ENCODE measurements around the gene GRM7. TPM values are rescaled to one million over a fixed set of nuclear protein-coding genes. Genes with fewer than 3 reads are reported as not detected.

Gene GRM7
- total and polyA plus RNA-seq, 5 donors from 2014 or later = not detected

DNA sequence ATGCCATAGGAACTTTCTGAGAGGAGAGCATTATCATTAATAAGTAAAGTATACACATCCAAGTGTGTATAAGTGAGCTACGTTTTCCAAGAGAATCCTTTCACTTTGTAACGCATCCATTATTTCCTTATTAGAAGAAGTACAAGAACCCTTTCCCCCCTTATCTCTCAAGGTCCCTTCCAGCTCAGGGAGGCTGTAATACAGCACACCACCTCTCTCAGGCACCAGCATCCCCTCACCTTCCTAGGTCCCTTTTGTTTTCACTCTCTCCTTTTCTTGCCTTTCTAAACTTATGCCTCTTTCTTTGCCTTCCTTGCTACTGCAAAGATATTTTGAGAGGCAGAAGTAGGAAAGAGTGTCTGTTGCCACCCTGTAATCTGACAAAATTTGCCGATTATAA, 446.0 kb downstream of the GRM7 start:
- H3K9me3 ChIP-seq (ENCODE audit: control insufficient read depth in 2 of 2, low read length in 2 of 2) = no peaks in the 10 kb centered on the region
- Mint-ChIP-seq H3K4me1 (no peaks in the 10 kb centered on the region), H3K4me3 (no peak overlapping the region), H3K27me3 (no peaks in the 10 kb centered on the region), H3K27ac (no peak overlapping the region), H3K36me3 (no peaks in the 10 kb centered on the region), H3K9me3 (peaks cover 0 to 11% (median 4%) of the 10 kb centered on the region in 7 donors)
- no peak overlapping the region for H3K4me3 ChIP-seq (ENCODE audit: low read depth, low read length)
- H3K27me3 ChIP-seq (ENCODE audit: control insufficient read depth, insufficient read depth, low read length) = no peaks in the 10 kb centered on the region
- ATAC-seq (ENCODE audit: low read depth in 2 of 2) = no peak
- no peaks in the 10 kb centered on the region for H3K36me3 ChIP-seq (ENCODE audit: control insufficient read depth, insufficient read depth, low read length)
- no peak overlapping the region for H3K27ac ChIP-seq (ENCODE audit: insufficient read depth, low read length, poor library complexity, severe bottlenecking)
- H3K4me1 ChIP-seq (ENCODE audit: control insufficient read depth, insufficient read depth, low read length, poor library complexity, severe bottlenecking) = no peaks in the 10 kb centered on the region
- DNase-seq = no peak

DNA sequence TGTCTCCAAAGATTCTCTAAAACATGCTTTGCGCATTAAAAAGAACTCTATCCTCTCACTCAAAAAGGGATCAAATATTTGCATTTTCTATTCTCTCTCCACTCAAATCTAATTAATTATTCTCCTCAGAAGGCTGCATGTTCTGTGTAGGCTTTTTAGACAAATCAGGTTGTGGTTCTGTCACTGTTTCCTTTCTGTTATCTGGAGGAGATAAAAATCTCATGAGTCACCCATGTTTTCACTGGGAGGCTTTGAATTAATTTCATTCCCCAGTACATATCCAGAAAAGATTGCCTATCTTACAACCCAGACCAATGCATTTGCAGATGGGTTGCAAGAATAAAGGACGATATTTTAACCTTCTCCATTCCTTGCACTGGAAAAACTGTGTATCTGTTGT, 446.5 kb downstream of the GRM7 start:
- Histone ChIP-seq H3K27ac (ENCODE audit: insufficient read depth, low read length, poor library complexity, severe bottlenecking) (no peak overlapping the region), H3K9me3 (ENCODE audit: control insufficient read depth in 2 of 2, low read length in 2 of 2) (no peaks in the 10 kb centered on the region), H3K4me3 (ENCODE audit: low read depth, low read length) (no peak overlapping the region), H3K27me3 (ENCODE audit: control insufficient read depth, insufficient read depth, low read length) (no peaks in the 10 kb centered on the region), H3K4me1 (ENCODE audit: control insufficient read depth, insufficient read depth, low read length, poor library complexity, severe bottlenecking) (no peaks in the 10 kb centered on the region), H3K36me3 (ENCODE audit: control insufficient read depth, insufficient read depth, low read length) (no peaks in the 10 kb centered on the region)
- no peak for ATAC-seq (ENCODE audit: low read depth in 2 of 2)
- peaks cover 0 to 11% (median 4%) of the 10 kb centered on the region in 7 donors for H3K9me3 Mint-ChIP-seq
- no peaks in the 10 kb centered on the region for H3K27me3 Mint-ChIP-seq
- no peak for DNase-seq
- H3K36me3 Mint-ChIP-seq = no peaks in the 10 kb centered on the region
- no peak overlapping the region for H3K4me3 Mint-ChIP-seq
- no peak overlapping the region for H3K27ac Mint-ChIP-seq
- H3K4me1 Mint-ChIP-seq = no peaks in the 10 kb centered on the region

GRCh38 chr3:7309641-7310102, 448.8 kb downstream of the GRM7 start:
- Mint-ChIP-seq H3K9me3 (peaks cover 0 to 15% (median 2%) of the 10 kb centered on the region in 7 donors), H3K36me3 (no peaks in the 10 kb centered on the region)

GRCh38 chr3:7315037-7315436, 454.1 kb downstream of the GRM7 start:
- ATAC-seq (ENCODE audit: low read depth in 2 of 2) = no peak
- H3K4me3 ChIP-seq (ENCODE audit: low read depth, low read length) = no peak overlapping the region
- no peaks in the 10 kb centered on the region for H3K27me3 ChIP-seq (ENCODE audit: control insufficient read depth, insufficient read depth, low read length)
- peaks cover 0 to 11% (median 5%) of the 10 kb centered on the region in 7 donors for H3K9me3 Mint-ChIP-seq
- H3K9me3 ChIP-seq (ENCODE audit: control insufficient read depth in 2 of 2, low read length in 2 of 2) = no peaks in the 10 kb centered on the region
- H3K4me1 ChIP-seq (ENCODE audit: control insufficient read depth, insufficient read depth, low read length, poor library complexity, severe bottlenecking) = no peaks in the 10 kb centered on the region
- no peaks in the 10 kb centered on the region for H3K36me3 ChIP-seq (ENCODE audit: control insufficient read depth, insufficient read depth, low read length)
- no peaks in the 10 kb centered on the region for H3K36me3 Mint-ChIP-seq
- no peaks in the 10 kb centered on the region for H3K4me1 Mint-ChIP-seq
- no peak overlapping the region for H3K27ac ChIP-seq (ENCODE audit: insufficient read depth, low read length, poor library complexity, severe bottlenecking)
- H3K27me3 Mint-ChIP-seq = no peaks in the 10 kb centered on the region
- H3K27ac Mint-ChIP-seq = no peak overlapping the region
- DNase-seq = no peak
- H3K4me3 Mint-ChIP-seq = no peak overlapping the region

More at GRCh38 chr3:7309641-7310102, 448.8 kb downstream of the GRM7 start:
- H3K4me3 Mint-ChIP-seq = no peak overlapping the region
- no peaks in the 10 kb centered on the region for H3K4me1 Mint-ChIP-seq
- H3K27me3 Mint-ChIP-seq = no peaks in the 10 kb centered on the region
- Histone ChIP-seq H3K4me3 (ENCODE audit: low read depth, low read length) (no peak overlapping the region), H3K4me1 (ENCODE audit: control insufficient read depth, insufficient read depth, low read length, poor library complexity, severe bottlenecking) (no peaks in the 10 kb centered on the region), H3K27me3 (ENCODE audit: control insufficient read depth, insufficient read depth, low read length) (no peaks in the 10 kb centered on the region), H3K36me3 (ENCODE audit: control insufficient read depth, insufficient read depth, low read length) (no peaks in the 10 kb centered on the region), H3K27ac (ENCODE audit: insufficient read depth, low read length, poor library complexity, severe bottlenecking) (no peak overlapping the region), H3K9me3 (ENCODE audit: control insufficient read depth in 2 of 2, low read length in 2 of 2) (no peaks in the 10 kb centered on the region)
- DNase-seq (no peak), ATAC-seq (ENCODE audit: low read depth in 2 of 2) (no peak)
- H3K27ac Mint-ChIP-seq = no peak overlapping the region

- no peaks in the 10 kb centered on the region for H3K4me1 ChIP-seq (ENCODE audit: control insufficient read depth, insufficient read depth, low read length, poor library complexity, severe bottlenecking)
- no peaks in the 10 kb centered on the region for H3K36me3 Mint-ChIP-seq
- DNase-seq = no peak
- no peaks in the 10 kb centered on the region for H3K27me3 ChIP-seq (ENCODE audit: control insufficient read depth, insufficient read depth, low read length)
- H3K4me3 ChIP-seq (ENCODE audit: low read depth, low read length) = no peak overlapping the region
- H3K9me3 ChIP-seq (ENCODE audit: control insufficient read depth in 2 of 2, low read length in 2 of 2) = no peaks in the 10 kb centered on the region
- no peak overlapping the region for H3K27ac Mint-ChIP-seq
- no peaks in the 10 kb centered on the region for H3K36me3 ChIP-seq (ENCODE audit: control insufficient read depth, insufficient read depth, low read length)
- H3K27me3 Mint-ChIP-seq = no peaks in the 10 kb centered on the region
- no peak overlapping the region for H3K4me3 Mint-ChIP-seq
- H3K27ac ChIP-seq (ENCODE audit: insufficient read depth, low read length, poor library complexity, severe bottlenecking) = no peak overlapping the region
- peaks cover 0 to 8% (median 2%) of the 10 kb centered on the region in 7 donors for H3K9me3 Mint-ChIP-seq
- ATAC-seq (ENCODE audit: low read depth in 2 of 2) = no peak
- H3K4me1 Mint-ChIP-seq = no peaks in the 10 kb centered on the region
Measured at GRCh38 chr3:7322957-7323669, 462.2 kb downstream of the GRM7 start.

DNA sequence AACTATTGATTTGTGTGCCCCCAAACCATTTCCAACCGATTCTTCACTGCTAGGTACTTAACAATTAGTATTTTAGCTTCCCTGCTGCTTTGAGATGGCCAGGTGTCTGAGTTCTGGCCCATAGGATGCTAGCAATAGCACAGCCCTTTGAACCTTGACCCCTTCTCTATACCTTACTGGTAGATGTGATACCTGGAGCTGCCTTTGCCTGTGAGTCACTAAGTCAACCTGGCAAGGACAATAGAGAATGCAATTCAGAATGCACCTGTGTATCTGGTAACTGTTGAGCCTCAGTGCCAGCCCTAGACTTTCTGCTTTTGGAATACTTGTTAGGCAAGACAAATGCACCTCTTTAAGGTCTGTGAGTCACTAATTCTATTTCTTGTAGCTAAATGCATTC, 467.4 kb downstream of the GRM7 start:
- Histone ChIP-seq H3K4me3 (ENCODE audit: low read depth, low read length) (no peak overlapping the region), H3K27me3 (ENCODE audit: control insufficient read depth, insufficient read depth, low read length) (no peaks in the 10 kb centered on the region), H3K4me1 (ENCODE audit: control insufficient read depth, insufficient read depth, low read length, poor library complexity, severe bottlenecking) (no peaks in the 10 kb centered on the region), H3K36me3 (ENCODE audit: control insufficient read depth, insufficient read depth, low read length) (no peaks in the 10 kb centered on the region), H3K9me3 (ENCODE audit: control insufficient read depth in 2 of 2, low read length in 2 of 2) (peaks cover 7 to 13% of the 10 kb centered on the region in 2 experiments), H3K27ac (ENCODE audit: insufficient read depth, low read length, poor library complexity, severe bottlenecking) (no peak overlapping the region)
- H3K9me3 Mint-ChIP-seq = peaks cover 0 to 9% (median 5%) of the 10 kb centered on the region in 7 donors
- ATAC-seq (ENCODE audit: low read depth in 2 of 2) (no peak), DNase-seq (no peak)
- no peaks in the 10 kb centered on the region for H3K4me1 Mint-ChIP-seq
- no peak overlapping the region for H3K4me3 Mint-ChIP-seq
- no peaks in the 10 kb centered on the region for H3K27me3 Mint-ChIP-seq
- H3K27ac Mint-ChIP-seq = no peak overlapping the region
- H3K36me3 Mint-ChIP-seq = no peaks in the 10 kb centered on the region

DNA sequence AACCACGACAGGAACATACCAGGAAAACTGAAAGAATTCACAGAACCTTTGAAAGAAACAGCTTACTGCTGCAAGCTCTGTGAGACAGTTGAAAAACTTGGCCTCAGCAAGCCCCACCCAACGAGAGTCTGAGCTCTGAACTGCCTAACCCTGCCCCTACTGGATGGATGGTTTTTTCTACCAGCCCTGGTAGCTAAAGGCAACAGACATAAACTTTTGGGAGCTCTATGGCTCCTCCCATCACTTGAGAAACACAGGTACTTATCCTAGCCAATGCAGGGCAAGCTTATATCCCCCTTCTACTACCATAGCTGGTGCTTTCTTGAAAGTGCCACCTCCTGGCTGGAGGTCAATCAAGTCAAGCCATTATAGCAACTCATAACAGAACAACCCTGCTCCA, 471.8 kb downstream of the GRM7 start:
- no peaks in the 10 kb centered on the region for H3K36me3 Mint-ChIP-seq
- H3K9me3 Mint-ChIP-seq = peaks cover 3 to 18% (median 9%) of the 10 kb centered on the region in 7 donors
- H3K4me1 Mint-ChIP-seq = no peaks in the 10 kb centered on the region
- H3K27me3 Mint-ChIP-seq = no peaks in the 10 kb centered on the region
- H3K27ac Mint-ChIP-seq = no peak overlapping the region
- DNase-seq (no peak), ATAC-seq (ENCODE audit: low read depth in 2 of 2) (no peak)
- H3K4me3 ChIP-seq (ENCODE audit: low read depth, low read length) = no peak overlapping the region
- H3K4me1 ChIP-seq (ENCODE audit: control insufficient read depth, insufficient read depth, low read length, poor library complexity, severe bottlenecking) = no peaks in the 10 kb centered on the region
- peaks cover 7 to 13% of the 10 kb centered on the region in 2 experiments for H3K9me3 ChIP-seq (ENCODE audit: control insufficient read depth in 2 of 2, low read length in 2 of 2)
- no peaks in the 10 kb centered on the region for H3K27me3 ChIP-seq (ENCODE audit: control insufficient read depth, insufficient read depth, low read length)
- no peaks in the 10 kb centered on the region for H3K36me3 ChIP-seq (ENCODE audit: control insufficient read depth, insufficient read depth, low read length)
- no peak overlapping the region for H3K4me3 Mint-ChIP-seq
- H3K27ac ChIP-seq (ENCODE audit: insufficient read depth, low read length, poor library complexity, severe bottlenecking) = no peak overlapping the region

- no peak overlapping the region for H3K4me3 Mint-ChIP-seq
Measured at GRCh38 chr3:7333125-7333524, 472.2 kb downstream of the GRM7 start.

More at GRCh38 chr3:7333125-7333524, 472.2 kb downstream of the GRM7 start:
- Mint-ChIP-seq H3K36me3 (no peaks in the 10 kb centered on the region), H3K27ac (no peak overlapping the region), H3K9me3 (peaks cover 5 to 20% (median 11%) of the 10 kb centered on the region in 7 donors), H3K27me3 (no peaks in the 10 kb centered on the region), H3K4me1 (no peaks in the 10 kb centered on the region)
- Histone ChIP-seq H3K4me3 (ENCODE audit: low read depth, low read length) (no peak overlapping the region), H3K27ac (ENCODE audit: insufficient read depth, low read length, poor library complexity, severe bottlenecking) (no peak overlapping the region), H3K9me3 (ENCODE audit: control insufficient read depth in 2 of 2, low read length in 2 of 2) (peaks cover 7 to 13% of the 10 kb centered on the region in 2 experiments), H3K36me3 (ENCODE audit: control insufficient read depth, insufficient read depth, low read length) (no peaks in the 10 kb centered on the region), H3K27me3 (ENCODE audit: control insufficient read depth, insufficient read depth, low read length) (no peaks in the 10 kb centered on the region), H3K4me1 (ENCODE audit: control insufficient read depth, insufficient read depth, low read length, poor library complexity, severe bottlenecking) (no peaks in the 10 kb centered on the region)
- DNase-seq (no peak), ATAC-seq (ENCODE audit: low read depth in 2 of 2) (no peak)

Measured in CD4-positive, CD25-positive, alpha-beta regulatory T cell (primary cell).